ENCODE results near the gene CCDC178.
"Not testable (repeated sequence)": the region's sequence is repeated elsewhere in the genome, so short reads cannot be mapped to it uniquely, and the experiment has no call there.

Gene CCDC178

GRCh38 chr18:33440060-33441043 is at the start of gene CCDC178:
Gene CCDC178, minus strand, starts transcription at chr18:33440721. Its CDS starts 28,633 bp downstream, at chr18:33412088.
- no peak for DNase-seq

GRCh38 chr18:33483908-33484307 is 43.4 kb upstream of the CCDC178 start:
- no peak for DNase-seq

GRCh38 chr18:33472509-33472908 is 32.0 kb upstream of the CCDC178 start:
- no peak for DNase-seq

GRCh38 chr18:33470216-33470615 is 29.7 kb upstream of the CCDC178 start:
- no peak for DNase-seq

GRCh38 chr18:33469699-33470098 is 29.2 kb upstream of the CCDC178 start:
- DNase-seq = no peak

GRCh38 chr18:33467531-33467930 is 27.0 kb upstream of the CCDC178 start:
- DNase-seq = no peak

- DNase-seq = no peak
Measured at GRCh38 chr18:33466822-33467221, 26.3 kb upstream of the CCDC178 start.

GRCh38 chr18:33460681-33461080 is 20.2 kb upstream of the CCDC178 start:
- DNase-seq = no peak

- DNase-seq = no peak
Measured at GRCh38 chr18:33459612-33460011, 19.1 kb upstream of the CCDC178 start.

- no peak for DNase-seq
Measured at GRCh38 chr18:33446604-33447003, 6.1 kb upstream of the CCDC178 start.

- DNase-seq = no peak
Measured at GRCh38 chr18:33444709-33445108, 4.2 kb upstream of the CCDC178 start.

- no peak for DNase-seq
Measured at GRCh38 chr18:33432857-33433256, 7.7 kb downstream of the CCDC178 start.

- DNase-seq = no peak
Measured at GRCh38 chr18:33427549-33427948, 13.0 kb downstream of the CCDC178 start.

GRCh38 chr18:33424266-33424946 is 16.1 kb downstream of the CCDC178 start:
- DNase-seq = no peak

- no peak for DNase-seq
Measured at GRCh38 chr18:33421225-33421624, 19.3 kb downstream of the CCDC178 start.

- DNase-seq = no peak
Measured at GRCh38 chr18:33404244-33404873, 36.2 kb downstream of the CCDC178 start.

- DNase-seq = not testable (repeated sequence)
Measured at GRCh38 chr18:33398939-33399338, 41.6 kb downstream of the CCDC178 start.

GRCh38 chr18:33375829-33376228 is 64.7 kb downstream of the CCDC178 start:
- DNase-seq = no peak

- no peak for DNase-seq
Measured at GRCh38 chr18:33372442-33372841, 68.1 kb downstream of the CCDC178 start.

- no peak for DNase-seq
Measured at GRCh38 chr18:33369711-33370449, 70.6 kb downstream of the CCDC178 start.

GRCh38 chr18:33356735-33357134 is 83.8 kb downstream of the CCDC178 start:
- no peak for DNase-seq

- DNase-seq = no peak
Measured at GRCh38 chr18:33355756-33356155, 84.8 kb downstream of the CCDC178 start.

GRCh38 chr18:33355263-33355662 is 85.3 kb downstream of the CCDC178 start:
- DNase-seq = no peak

Measured in DMS 273 treated with DMSO at 0.1 percent for 48 hours (cell line).